Activated CD4-positive, alpha-beta T cell treated with anti-CD3 and anti-CD28 coated beads, Interleukin-2, amount 10 ng/mL, durations not matched to agents 7 days and 5 days (primary cell): ENCODE data around the gene ASIC5. TPM values are rescaled to one million over a fixed set of nuclear protein-coding genes. Genes with fewer than 3 reads are reported as not detected.
"Not testable (repeated sequence)": the region's sequence is repeated elsewhere in the genome, so short reads cannot be mapped to it uniquely, and the experiment has no call there.

Source experiments
- CTCF ChIA-PET: fragments of 350-600 bp; sonication (Branson Sonifier 250); formaldehyde crosslinking; loops from one replicate; lab custom pipeline; 2021; ENCODE audit warnings: antibody characterized with exemption; lab: Charles Lee
- POLR2A ChIA-PET: fragments of 350-600 bp; sonication (Branson Sonifier 250); formaldehyde crosslinking; loops from one replicate; lab custom pipeline; 2021; ENCODE audit warnings: antibody characterized with exemption; lab: Charles Lee
- DNase-seq: peaks from one replicate; pipeline ENCODE4 v3.0.0-alpha.2; 2020
- H3K27ac Mint-ChIP-seq: one replicate; pipeline ENCODE4 v1.8.0; 2021; ENCODE audit warnings: mild to moderate bottlenecking, moderate library complexity, mixed read lengths
- H3K27me3 Mint-ChIP-seq: one replicate; pipeline ENCODE4 v1.8.0; 2021; ENCODE audit warnings: mixed read lengths
- H3K36me3 Mint-ChIP-seq: one replicate; pipeline ENCODE4 v1.8.0; 2021; ENCODE audit warnings: low read depth, mixed read lengths
- H3K4me1 Mint-ChIP-seq: one replicate; pipeline ENCODE4 v1.8.0; 2021; ENCODE audit warnings: mixed read lengths
- H3K4me3 Mint-ChIP-seq: one replicate; pipeline ENCODE4 v1.8.0; 2021; ENCODE audit warnings: mild to moderate bottlenecking, moderate library complexity, mixed read lengths
- H3K9me3 Mint-ChIP-seq: one replicate; pipeline ENCODE4 v1.8.0; 2021; ENCODE audit warnings: mixed read lengths
- total RNA-seq, 2 experiments: library from RNA; stranded (reverse); gene quantifications; one replicate each; pipeline ENCODE4 v1.2.3, GENCODE V29; 2021

The ASIC5 gene
- total RNA-seq, 2 experiments from 2014 or later, result not detected

- CTCF ChIA-PET, result no interaction called here
- H3K36me3 Mint-ChIP-seq, result no peaks in the 10 kb centered on the region
Observed at GRCh38 chr4:155809835-155810234, 56.2 kb downstream of the ASIC5 start.

GRCh38 chr4:155807021-155807420, 59.1 kb downstream of the ASIC5 start:
- Mint-ChIP-seq H3K27ac (no peak overlapping the region), H3K4me1 (no peaks in the 10 kb centered on the region), H3K4me3 (no peak overlapping the region), H3K27me3 (no peaks in the 10 kb centered on the region), H3K36me3 (no peaks in the 10 kb centered on the region), H3K9me3 (no peaks in the 10 kb centered on the region)
- POLR2A ChIA-PET, result no interaction called here
- CTCF ChIA-PET, result no interaction called here
- DNase-seq, result no peak

More at GRCh38 chr4:155809835-155810234, 56.2 kb downstream of the ASIC5 start:
- H3K4me3 Mint-ChIP-seq, result no peak overlapping the region
- POLR2A ChIA-PET, result interaction anchor here (2.2 kb wide), 1 partner anchor 144 kb away, joined by 10 read pairs; the partner anchor contains the start of gene CTSO
- no peaks in the 10 kb centered on the region for H3K4me1 Mint-ChIP-seq
- no peaks in the 10 kb centered on the region for H3K27me3 Mint-ChIP-seq
- no peaks in the 10 kb centered on the region for H3K9me3 Mint-ChIP-seq
- DNase-seq, result peak; percentile 30
- H3K27ac Mint-ChIP-seq, result no peak overlapping the region

- Mint-ChIP-seq H3K36me3 (no peaks in the 10 kb centered on the region), H3K27me3 (no peaks in the 10 kb centered on the region), H3K4me1 (no peaks in the 10 kb centered on the region), H3K4me3 (no peak overlapping the region), H3K27ac (no peak overlapping the region), H3K9me3 (no peaks in the 10 kb centered on the region)
- POLR2A ChIA-PET, result no interaction called here
- DNase-seq, result no peak
- CTCF ChIA-PET, result interaction anchor here (0.6 kb wide), 1 partner anchor 9 kb away, joined by 3 read pairs; no protein-coding TSS in a partner anchor
Observed at GRCh38 chr4:155805016-155805415, 61.1 kb downstream of the ASIC5 start.

- H3K4me3 Mint-ChIP-seq, result no peak overlapping the region
- H3K36me3 Mint-ChIP-seq, result no peaks in the 10 kb centered on the region
- ChIA-PET POLR2A (no interaction called here), CTCF (no interaction called here)
- no peak for DNase-seq
- H3K9me3 Mint-ChIP-seq, result no peaks in the 10 kb centered on the region
- no peaks in the 10 kb centered on the region for H3K4me1 Mint-ChIP-seq
- no peaks in the 10 kb centered on the region for H3K27me3 Mint-ChIP-seq
- no peak overlapping the region for H3K27ac Mint-ChIP-seq
Observed at GRCh38 chr4:155802190-155802959, 63.7 kb downstream of the ASIC5 start.

GRCh38 chr4:155800685-155801343, 65.3 kb downstream of the ASIC5 start:
- no peak overlapping the region for H3K27ac Mint-ChIP-seq
- no peaks in the 10 kb centered on the region for H3K27me3 Mint-ChIP-seq
- H3K9me3 Mint-ChIP-seq, result no peaks in the 10 kb centered on the region
- H3K4me3 Mint-ChIP-seq, result no peak overlapping the region
- H3K36me3 Mint-ChIP-seq, result no peaks in the 10 kb centered on the region
- ChIA-PET POLR2A (no interaction called here), CTCF (no interaction called here)
- no peak for DNase-seq
- H3K4me1 Mint-ChIP-seq, result no peaks in the 10 kb centered on the region

GRCh38 chr4:155799794-155800123, 66.3 kb downstream of the ASIC5 start:
- Mint-ChIP-seq H3K27ac (no peak overlapping the region), H3K4me3 (no peak overlapping the region), H3K27me3 (no peaks in the 10 kb centered on the region), H3K4me1 (no peaks in the 10 kb centered on the region), H3K36me3 (no peaks in the 10 kb centered on the region), H3K9me3 (no peaks in the 10 kb centered on the region)
- DNase-seq, result no peak
- ChIA-PET POLR2A (no interaction called here), CTCF (no interaction called here)

- DNase-seq, result no peak
- Mint-ChIP-seq H3K9me3 (no peaks in the 10 kb centered on the region), H3K27ac (no peak overlapping the region), H3K4me1 (no peaks in the 10 kb centered on the region), H3K4me3 (no peak overlapping the region), H3K27me3 (no peaks in the 10 kb centered on the region), H3K36me3 (no peaks in the 10 kb centered on the region)
- POLR2A ChIA-PET, result no interaction called here
- CTCF ChIA-PET, result no interaction called here
Observed at GRCh38 chr4:155799116-155799793, 66.8 kb downstream of the ASIC5 start.

- H3K4me3 Mint-ChIP-seq, H3K27me3 Mint-ChIP-seq, POLR2A ChIA-PET, CTCF ChIA-PET, H3K36me3 Mint-ChIP-seq, H3K4me1 Mint-ChIP-seq, DNase-seq, H3K9me3 Mint-ChIP-seq, H3K27ac Mint-ChIP-seq: not testable (repeated sequence)
Observed at GRCh38 chr4:155797581-155797980, 68.5 kb downstream of the ASIC5 start.

- no peaks in the 10 kb centered on the region for H3K27me3 Mint-ChIP-seq
- CTCF ChIA-PET, result interaction anchor here (0.7 kb wide), 1 partner anchor 9 kb away, joined by 3 read pairs; no protein-coding TSS in a partner anchor
Observed at GRCh38 chr4:155795991-155796390, 70.1 kb downstream of the ASIC5 start.

GRCh38 chr4:155794589-155795236, 71.4 kb downstream of the ASIC5 start:
- CTCF ChIA-PET, result no interaction called here
- POLR2A ChIA-PET, result no interaction called here
- Mint-ChIP-seq H3K27ac (no peak overlapping the region), H3K9me3 (no peaks in the 10 kb centered on the region), H3K36me3 (no peaks in the 10 kb centered on the region), H3K4me1 (no peaks in the 10 kb centered on the region), H3K4me3 (no peak overlapping the region), H3K27me3 (no peaks in the 10 kb centered on the region)
- no peak for DNase-seq

More at GRCh38 chr4:155795991-155796390, 70.1 kb downstream of the ASIC5 start:
- no peaks in the 10 kb centered on the region for H3K4me1 Mint-ChIP-seq
- no peak overlapping the region for H3K4me3 Mint-ChIP-seq
- POLR2A ChIA-PET, result no interaction called here
- no peak overlapping the region for H3K27ac Mint-ChIP-seq
- DNase-seq, result no peak
- H3K36me3 Mint-ChIP-seq, result no peaks in the 10 kb centered on the region
- no peaks in the 10 kb centered on the region for H3K9me3 Mint-ChIP-seq

- POLR2A ChIA-PET, result no interaction called here
- no peaks in the 10 kb centered on the region for H3K36me3 Mint-ChIP-seq
- peaks cover 2% of the 10 kb centered on the region for H3K4me1 Mint-ChIP-seq
- no peak overlapping the region for H3K4me3 Mint-ChIP-seq
- no peaks in the 10 kb centered on the region for H3K27me3 Mint-ChIP-seq
- H3K9me3 Mint-ChIP-seq, result no peaks in the 10 kb centered on the region
- H3K27ac Mint-ChIP-seq, result no peak overlapping the region
- no peak for DNase-seq
- CTCF ChIA-PET, result no interaction called here
Observed at GRCh38 chr4:155789982-155790381, 76.1 kb downstream of the ASIC5 start.

GRCh38 chr4:155789391-155789790, 76.7 kb downstream of the ASIC5 start:
- no peaks in the 10 kb centered on the region for H3K9me3 Mint-ChIP-seq
- H3K4me3 Mint-ChIP-seq, result no peak overlapping the region
- no peak overlapping the region for H3K27ac Mint-ChIP-seq
- CTCF ChIA-PET, result no interaction called here
- H3K36me3 Mint-ChIP-seq, result no peaks in the 10 kb centered on the region
- H3K27me3 Mint-ChIP-seq, result peaks cover 3% of the 10 kb centered on the region
- no peak for DNase-seq
- POLR2A ChIA-PET, result no interaction called here
- H3K4me1 Mint-ChIP-seq, result peaks cover 2% of the 10 kb centered on the region
